ENCODE measurements around the gene NOP56. TPM values are rescaled to one million over a fixed set of nuclear protein-coding genes. Genes with fewer than 3 reads are reported as not detected.
"Not testable (repeated sequence)": the region's sequence is repeated elsewhere in the genome, so short reads cannot be mapped to it uniquely, and the experiment has no call there.

The NOP56 gene
- total RNA-seq, 1 experiment from 2014 or later, result 227 TPM

DNA sequence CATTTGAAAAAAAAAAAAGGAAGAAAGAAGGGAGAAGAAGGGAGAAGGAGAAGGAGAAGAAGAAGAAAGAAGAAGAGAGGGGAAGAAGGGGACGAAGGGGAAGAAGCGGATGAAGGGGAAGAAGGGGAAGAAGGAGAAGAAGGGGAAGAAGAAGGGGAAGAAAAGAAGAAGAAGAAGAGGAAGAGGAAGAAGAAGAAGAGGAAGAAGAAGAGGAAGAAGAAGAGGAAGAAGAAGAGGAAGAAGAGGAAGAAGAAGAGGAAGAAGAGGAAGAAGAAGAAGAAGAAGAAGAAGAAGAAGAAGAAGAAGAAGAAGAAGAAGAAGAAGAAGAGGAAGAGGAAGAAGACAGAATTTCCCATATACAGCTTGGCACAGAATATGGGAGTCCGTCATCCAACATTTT is 29.6 kb downstream of the NOP56 start:
- not testable (repeated sequence) for DNase-seq (ENCODE audit: low spot score)

DNA sequence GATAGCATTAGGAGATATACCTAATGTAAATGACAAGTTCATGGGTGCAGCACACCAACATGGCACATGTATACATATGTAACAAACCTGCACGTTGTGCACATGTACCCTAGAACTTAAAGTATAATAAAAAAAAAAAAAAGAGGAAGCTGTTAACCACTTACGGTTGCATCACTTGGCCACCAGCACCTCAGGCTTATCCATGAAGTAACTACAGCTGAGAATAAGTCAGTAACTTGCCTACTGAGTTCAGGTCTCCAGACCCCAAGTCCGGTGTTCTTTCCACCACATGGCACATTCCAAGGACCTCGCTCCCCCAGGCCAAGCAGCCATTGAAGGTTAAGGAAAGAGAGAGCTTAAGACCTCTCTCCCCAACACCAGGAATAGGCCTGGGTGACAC is 32.4 kb downstream of the NOP56 start:
- not testable (repeated sequence) for DNase-seq (ENCODE audit: low spot score)

DNA sequence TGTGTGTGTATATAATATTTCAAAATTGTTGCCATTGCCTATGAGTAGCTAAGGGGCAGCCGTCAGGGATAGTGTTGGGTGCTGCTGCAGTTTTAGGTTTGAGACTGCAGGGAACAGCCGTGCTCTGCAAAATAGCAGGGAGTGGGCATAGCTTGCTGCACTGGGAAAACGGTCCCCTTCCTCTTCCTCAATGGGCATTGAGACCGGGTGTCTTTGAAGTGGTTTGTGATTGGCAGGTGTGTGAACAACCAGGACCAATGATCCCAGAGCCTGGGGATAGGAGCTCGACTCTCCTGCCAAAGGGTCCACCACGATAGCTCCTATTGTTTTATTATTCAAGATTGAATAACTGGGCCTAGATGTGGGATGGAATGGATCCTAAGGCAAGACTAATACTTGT is 35.1 kb downstream of the NOP56 start:
- no peak for DNase-seq (ENCODE audit: low spot score)

DNA sequence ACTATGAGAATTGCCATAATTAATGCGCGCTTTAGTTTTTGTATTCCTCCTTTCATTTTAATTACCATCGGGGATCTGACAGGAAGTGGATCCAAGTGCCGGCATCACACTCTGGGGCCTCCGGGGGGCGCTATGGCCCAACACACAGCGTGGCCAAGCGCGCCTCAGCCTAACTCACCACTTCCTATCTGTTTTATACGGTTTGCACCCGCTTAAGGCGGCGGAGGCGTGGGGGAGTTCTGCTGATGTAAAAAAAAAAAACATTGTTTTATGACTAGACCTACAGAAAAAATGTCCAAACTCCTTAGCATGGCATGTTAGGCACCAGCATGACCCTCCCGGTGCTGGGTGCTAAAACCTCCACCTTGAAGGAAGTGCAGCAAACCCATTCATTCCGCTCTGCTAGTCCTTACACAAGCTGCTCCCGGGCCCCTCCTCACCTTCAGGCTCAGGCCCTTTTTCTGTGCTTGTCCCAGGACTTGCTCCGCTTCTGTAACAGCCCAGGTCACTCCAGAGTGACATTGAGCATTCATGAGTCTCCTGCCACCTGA is 35.7 kb downstream of the NOP56 start:
- no peak for DNase-seq (ENCODE audit: low spot score)

DNA sequence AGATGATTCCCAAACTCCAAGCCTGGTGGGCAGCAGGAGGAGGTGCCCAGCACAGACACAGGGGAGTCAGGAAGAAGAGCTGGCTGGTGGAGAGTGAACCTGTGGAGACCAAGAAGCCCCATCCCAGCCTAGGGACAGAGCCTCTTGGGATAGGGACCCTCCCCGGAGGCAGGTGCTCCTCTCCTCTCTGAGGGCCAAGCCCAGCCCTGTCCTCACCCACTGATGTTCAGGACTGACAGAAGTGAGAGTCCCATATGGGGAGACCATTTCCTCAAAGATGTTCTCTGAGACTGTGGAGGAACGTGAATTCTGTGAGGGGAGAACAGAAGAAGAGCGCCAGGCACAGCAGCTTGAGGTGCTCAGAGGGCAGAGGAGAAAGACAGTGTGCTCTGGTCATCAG is 37.8 kb downstream of the NOP56 start:
- DNase-seq (ENCODE audit: low spot score), result no peak

DNA sequence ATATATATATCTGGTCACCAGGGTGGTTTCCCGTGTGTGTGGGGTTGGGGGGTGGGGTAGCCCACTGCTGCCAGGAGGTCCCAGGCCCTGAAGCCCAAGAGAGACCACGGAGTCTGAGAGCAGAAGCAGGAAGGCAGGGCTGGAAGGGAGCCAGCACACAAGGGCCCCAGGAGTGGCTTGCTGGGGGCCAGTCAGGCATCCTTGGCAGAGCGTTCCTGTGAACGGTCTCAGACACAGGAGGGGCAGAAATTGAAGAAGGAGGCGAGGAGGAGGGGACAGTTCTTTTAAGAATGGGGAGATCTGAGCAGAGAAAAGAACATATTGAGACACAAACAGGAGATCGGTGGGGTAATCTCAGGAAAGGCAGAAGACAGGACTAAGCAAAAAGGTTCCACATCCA is 38.3 kb downstream of the NOP56 start:
- no peak for DNase-seq (ENCODE audit: low spot score)

DNA sequence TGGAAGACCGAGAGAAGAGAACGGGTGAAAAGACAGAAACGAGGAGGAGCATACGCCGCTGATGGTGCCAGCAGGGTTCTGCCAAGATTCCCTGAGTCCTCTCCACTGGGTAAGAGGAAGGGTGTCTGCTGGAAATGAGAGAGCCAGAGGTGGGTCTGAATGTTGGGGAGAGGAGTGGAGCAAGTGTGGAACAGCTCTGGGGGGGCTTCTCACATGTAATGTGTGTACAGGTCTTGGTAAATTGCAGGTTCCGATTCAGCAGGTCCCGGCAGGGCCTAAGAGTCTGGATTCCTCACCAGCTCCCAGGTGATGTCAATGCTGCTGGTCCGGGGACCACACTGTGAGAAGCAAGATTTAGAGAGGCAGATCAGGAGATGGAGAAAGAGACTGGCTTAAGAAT is 38.7 kb downstream of the NOP56 start:
- no peak for DNase-seq (ENCODE audit: low spot score)

DNA sequence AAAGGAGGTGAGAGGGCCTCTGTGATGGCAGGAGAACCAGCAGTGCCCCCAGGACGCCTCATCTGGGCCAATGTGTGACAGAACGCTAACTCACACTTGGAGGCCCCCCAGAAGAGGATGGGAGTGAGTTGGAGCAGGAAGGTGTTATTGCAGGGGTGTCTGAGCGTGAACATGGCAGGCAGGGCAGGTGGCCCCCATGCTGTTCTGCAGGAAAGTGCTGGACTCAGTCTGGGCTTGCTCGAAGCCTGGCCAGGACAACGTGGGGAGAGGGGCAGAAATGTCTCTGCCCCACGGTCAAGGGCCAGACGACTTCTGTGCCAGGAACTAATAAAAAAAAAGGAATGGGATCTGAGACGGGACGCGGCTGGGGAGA is 39.2 kb downstream of the NOP56 start:
- no peak for DNase-seq (ENCODE audit: low spot score)

DNA sequence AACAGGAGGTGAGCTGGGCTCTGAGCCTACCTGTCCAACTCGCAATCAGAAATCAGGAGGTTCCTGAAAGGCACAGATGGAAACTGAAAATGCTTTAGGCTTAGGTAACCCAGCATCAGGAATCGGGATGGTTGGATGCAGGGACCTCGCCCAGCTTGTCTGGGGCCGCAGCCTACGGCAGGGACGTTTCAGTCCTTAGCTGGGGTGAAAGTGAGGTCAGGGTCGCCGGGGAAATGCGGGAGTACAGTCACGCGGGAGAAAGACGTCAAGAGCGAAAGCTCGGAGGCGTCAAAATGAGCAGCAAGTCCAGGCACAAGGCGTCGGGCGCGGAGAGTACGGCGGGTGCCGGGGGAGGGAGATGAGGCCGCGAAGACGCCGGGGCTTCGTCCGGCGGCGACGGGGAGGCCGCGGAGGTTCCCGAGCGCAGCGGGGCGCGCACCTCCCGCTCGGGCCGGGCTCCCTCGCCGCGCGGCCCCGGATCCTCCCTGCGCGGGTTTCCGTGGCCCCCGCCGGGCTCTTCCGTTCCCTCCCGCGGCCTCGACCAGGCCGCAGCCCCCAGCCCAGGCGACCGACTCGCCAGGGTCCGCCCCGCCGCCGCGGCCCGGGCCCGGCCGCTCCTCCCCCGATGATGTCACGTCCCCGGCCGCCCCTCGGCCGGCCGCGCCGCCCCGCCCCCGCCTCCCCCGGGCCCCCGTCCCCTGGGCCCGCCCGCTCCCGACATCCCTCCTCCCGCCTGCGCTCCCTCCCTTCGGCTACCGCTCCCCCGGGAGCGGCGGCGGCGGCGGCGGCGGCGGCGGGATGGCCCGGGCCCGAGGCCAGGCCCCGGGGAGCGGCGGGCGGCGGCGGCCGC is 39.8 kb downstream of the NOP56 start, which contains the start of gene EBF4:
Gene EBF4, plus strand, starts transcription at position 745 of the 850 bp plus-strand sequence. CDS start 866 bp downstream, outside the sequence.
- DNase-seq (ENCODE audit: low spot score), result no peak

DNA sequence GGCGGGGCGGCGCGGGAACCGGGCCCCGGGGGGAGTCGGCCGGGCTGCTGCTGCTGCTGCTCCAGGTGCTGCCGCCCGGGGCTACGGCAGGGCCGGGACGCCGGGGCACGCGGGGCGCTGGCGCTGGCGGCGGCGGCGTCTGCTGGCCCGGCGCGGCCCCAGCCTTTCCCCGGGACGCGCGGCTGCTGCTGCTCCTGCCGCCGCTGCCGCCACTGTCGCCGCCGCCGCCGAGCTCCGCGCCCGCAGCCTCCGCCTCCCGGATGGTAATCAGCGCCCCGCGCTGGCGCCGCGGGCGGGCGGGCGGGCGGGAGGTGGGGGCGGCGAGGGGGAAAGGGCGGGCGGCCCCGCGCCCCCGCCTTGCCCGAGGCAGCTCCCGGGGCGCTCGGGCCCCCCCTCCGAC is 40.5 kb downstream of the NOP56 start:
- DNase-seq (ENCODE audit: low spot score), result no peak

DNA sequence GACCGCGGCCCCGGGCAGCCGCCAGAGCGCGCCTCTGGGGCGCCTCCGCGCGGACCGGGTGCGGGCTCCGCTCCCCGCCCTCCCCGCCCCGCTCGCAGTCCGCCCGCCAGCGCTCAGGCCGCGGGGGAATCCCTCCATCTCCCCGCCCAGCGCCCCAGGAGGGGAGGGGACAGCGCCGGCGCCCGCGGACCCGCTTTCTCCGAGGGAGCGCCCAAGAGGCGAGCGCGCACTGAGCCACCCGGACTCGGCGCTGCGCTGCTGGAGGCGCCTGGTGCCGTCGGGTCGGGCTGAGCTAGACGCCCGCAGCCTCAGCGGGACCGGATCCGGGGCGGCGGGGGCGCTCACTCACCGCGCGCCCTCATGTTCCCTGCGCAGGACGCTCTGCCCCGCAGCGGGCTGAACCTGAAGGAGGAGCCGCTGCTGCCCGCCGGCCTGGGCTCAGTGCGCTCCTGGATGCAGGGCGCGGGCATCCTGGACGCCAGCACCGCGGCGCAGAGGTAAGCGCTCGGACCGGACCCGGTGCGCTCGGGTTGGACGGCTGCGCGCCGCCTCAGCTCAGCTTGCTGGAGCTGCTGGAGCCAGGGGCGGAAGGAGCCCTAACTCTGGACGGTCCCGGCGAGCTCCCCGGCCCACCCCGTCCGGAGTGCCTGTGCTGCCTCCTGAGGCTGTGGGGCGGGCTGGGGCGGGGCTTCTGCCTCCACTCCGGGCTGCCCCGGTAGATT is 41.0 kb downstream of the NOP56 start:
- no peak for DNase-seq (ENCODE audit: low spot score)

DNA sequence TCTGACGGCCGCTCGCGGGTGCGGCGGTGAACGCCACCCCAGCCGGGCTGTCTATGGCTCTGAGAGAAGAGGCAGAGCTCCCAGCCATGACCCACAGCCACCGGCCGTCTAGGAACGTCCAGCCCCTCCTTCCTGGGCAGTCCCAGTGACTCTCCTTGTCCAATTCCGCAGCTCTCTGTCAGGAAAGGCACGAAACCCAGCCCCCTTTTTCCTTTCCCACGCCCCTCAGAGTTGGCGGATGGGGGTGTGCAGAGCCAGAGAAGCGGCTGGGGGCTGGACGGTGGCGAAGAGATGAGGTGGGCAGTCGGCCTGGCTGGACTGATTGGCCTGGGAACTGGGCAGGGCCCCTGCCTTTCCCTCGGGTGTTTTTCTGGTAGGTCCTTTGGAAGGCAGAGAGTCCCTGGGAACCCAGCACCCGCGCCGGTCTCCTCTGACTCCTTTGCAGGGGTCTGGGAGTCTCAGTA is 41.6 kb downstream of the NOP56 start:
- DNase-seq (ENCODE audit: low spot score), result no peak

DNA sequence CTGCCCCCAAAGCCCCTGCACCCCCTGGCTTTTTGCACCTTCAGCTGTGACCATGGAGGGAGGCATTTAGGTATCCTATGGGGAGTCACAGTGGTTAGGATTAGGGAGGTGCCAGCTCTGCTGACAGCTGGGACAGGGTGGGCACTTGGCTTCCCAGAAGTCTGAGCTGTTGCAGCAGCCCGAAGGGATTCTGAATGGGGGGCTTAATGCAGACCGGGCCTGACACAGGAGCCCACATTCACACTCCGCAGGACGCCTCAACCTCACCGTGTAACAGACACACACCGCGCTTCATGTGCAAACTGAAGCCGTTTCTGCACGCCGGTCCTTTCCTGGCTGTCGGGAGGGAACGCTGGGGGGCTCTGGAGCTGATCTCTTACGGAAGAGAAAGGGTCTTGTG is 42.1 kb downstream of the NOP56 start:
- no peak for DNase-seq (ENCODE audit: low spot score)

DNA sequence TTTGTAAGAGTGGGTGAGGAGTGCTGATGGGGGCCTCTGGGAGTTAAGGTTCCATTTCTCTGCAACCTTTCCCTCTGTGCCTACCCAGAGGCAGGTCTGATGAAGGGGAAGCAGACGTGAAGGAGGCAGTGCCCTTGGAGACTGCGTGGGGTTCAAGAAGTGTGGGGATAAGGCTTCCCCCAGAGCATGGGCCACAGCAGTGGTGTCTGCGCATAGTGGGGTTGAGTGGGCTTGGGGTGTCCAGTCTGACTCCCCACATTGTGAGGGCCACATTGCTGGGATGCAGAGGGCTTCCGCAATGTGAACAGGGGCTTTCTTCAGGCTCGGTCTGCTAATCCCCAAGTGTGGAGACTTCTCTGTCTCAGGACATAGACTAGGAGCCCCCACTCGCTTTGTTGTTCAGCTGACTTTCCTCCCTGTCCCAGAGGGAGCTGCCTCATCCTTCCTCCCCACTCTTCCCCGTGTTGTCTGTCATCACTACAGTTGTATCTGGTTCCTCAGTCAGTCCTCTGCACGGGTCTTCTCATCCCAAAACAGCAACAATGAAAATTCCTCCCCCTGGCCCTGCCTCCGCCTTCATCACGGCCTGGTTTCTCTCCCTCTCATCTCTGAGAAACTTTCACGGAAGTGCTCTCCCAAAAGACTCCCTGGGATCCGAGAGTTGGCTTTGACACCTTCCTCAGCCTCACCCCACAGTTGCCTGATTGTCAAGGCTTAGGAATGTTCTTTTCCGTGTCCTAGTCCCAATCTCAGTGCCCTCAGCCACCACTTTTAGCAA is 43.0 kb downstream of the NOP56 start:
- no peak for DNase-seq (ENCODE audit: low spot score)

DNA sequence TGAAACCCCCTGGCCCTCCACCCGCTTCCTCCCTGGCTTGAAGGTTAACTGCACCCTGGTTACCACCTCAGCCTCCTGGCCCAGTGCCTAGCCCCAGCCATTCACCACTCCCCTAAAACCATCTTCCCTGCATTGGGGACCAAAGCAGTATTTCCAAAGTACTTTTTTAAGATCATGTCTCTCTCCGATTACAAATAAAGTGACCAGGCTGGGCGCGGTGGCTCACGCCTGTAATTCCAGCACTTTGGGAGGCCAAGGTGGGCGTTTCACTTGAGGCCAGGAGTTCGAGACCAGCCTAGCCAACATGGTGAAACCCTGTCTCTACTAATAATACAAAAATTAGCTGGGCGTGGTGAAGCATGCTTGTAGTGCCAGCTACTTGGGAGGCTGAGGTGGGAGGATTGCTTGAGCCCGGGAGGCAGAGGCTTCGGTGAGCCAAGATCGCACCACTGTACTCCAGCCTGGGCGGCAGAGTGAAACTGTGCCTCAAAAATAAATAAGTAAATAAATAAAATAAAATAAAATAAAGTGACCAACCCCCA is 43.6 kb downstream of the NOP56 start:
- not testable (repeated sequence) for DNase-seq (ENCODE audit: low spot score)

DNA sequence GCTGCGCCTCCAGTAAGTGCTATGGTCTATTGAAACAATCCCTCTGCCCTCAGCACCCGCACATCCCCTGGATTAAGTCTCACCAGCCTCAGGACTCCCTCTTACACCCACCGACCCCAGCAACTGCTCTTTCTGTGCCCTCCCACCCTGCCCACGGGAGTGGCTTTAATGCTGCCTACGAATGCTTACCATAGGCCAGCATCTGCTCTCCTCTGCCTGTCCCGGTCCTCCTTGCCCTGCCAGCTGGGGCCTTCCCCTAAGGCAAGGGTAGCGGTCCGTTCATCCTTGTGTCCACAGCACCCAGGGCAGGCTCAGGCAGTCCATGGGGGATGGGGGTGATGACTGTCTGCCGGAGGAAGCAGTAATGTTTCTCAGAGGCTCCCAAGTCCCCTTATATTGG is 44.2 kb downstream of the NOP56 start:
- DNase-seq (ENCODE audit: low spot score), result no peak

DNA sequence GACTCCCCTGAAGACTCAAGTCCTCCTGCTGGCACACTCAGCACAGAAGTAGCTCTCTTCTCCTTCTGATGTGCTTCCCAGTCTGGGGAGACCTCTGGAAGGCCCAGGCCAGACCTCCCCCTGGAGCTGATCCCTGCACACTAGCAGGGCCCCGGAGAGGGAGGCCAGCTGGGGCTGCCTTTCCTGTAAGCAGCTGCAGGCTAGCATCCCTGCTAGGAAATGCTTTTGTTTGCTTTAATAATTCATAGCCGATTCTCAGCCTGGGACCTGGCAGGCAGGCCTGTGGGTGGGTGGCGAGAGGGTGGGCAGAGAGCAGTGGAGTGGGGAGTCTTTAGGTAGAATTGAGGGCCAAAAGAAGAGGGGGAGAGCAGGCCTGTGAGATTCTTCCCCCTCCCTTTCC is 45.3 kb downstream of the NOP56 start:
- DNase-seq (ENCODE audit: low spot score), result no peak

DNA sequence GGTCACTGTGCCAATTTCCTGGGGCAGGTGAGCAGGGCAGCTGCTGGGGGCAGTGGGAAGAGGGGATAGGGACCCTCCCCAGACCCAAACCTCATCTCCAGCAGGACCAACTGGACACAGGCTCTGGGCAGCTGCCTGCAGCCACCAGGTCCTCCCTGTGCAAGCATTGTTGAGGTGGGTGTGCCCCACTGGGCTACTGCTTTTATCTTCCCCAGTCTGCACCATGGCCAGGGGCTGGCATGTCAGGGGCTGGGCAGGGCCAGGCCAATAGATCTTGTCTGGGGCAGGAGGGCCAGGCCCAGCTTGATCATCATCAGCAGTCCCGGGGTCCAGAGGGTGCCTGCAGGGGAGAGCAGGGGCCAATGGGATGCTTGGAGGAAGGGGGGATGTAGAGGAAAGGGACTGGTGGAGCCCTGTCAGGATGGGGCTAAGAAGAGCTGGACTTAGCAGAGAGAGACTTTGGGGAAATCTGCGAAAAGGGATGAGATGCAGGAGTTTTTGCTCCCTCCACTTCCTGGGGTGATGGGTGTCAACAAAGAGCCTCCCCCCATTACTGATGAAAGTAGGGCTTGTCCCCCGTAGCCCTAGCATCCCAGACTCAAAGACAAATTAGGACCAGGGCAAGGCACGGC is 45.9 kb downstream of the NOP56 start:
- no peak for DNase-seq (ENCODE audit: low spot score)

DNA sequence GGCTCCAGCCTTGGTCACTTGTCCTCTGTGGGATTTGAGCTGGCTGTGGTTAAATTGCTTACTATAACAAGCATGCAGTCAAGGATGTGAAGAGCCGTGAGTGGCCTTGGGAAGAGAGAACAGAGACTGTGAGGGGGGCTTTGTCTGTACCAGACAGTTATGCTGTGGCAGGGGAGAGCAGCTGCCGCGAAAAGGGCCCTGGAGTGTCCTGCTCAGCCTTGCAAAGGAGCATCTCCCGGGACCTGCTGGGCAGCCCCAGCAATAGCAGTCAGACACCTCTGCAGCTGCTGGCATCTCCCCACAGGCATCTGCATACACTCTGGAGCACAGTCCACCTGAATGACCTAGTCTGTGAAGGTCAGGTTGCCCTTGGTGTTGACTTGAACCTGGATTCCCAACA is 46.5 kb downstream of the NOP56 start:
- DNase-seq (ENCODE audit: low spot score), result no peak

DNA sequence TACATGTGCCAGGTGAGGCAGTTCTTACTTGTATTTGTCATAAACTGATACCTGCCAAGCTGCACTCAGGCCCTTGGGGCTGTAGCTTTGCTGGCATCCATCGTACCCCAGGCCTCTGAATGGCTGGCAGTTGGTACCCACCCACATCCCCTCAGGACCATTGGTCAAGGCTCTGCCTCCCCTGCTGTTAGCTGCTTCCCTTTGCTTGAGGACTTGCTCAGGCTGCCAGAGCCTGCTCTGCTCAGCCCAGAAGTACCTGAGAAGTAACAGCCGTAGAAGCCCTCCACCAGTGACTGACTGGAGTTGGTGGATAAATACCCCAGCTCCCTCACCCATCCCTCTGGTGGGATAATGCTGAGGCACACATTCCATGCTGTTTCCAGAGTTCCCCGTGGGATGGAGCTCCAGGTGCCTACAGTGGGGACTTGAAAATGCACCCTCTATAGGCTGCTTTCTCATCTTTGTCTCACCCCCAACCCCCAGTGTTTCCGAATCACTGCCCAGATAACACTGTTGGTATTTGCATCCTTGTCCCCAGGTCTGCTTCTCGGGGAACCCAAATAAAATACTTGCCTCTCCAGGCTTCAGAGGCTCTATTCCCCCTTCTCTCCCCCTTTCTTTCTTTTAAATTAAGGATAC is 47.5 kb downstream of the NOP56 start:
- DNase-seq (ENCODE audit: low spot score), result no peak
